HG02623 (cell line): ENCODE data around the gene KCNA10.

ENCODE experiments used
- ATAC-seq: cut with Tn5 transposase; IDR thresholded peaks from one replicate; pipeline ENCODE4 v1.9.1; 2021; ENCODE audit warnings: moderate library complexity; ENCODE audit not compliant: unreplicated experiment

KCNA10 gene

GRCh38 chr1:110501488-110502132 is 17.4 kb downstream of the KCNA10 start:
- no peak for ATAC-seq

DNA sequence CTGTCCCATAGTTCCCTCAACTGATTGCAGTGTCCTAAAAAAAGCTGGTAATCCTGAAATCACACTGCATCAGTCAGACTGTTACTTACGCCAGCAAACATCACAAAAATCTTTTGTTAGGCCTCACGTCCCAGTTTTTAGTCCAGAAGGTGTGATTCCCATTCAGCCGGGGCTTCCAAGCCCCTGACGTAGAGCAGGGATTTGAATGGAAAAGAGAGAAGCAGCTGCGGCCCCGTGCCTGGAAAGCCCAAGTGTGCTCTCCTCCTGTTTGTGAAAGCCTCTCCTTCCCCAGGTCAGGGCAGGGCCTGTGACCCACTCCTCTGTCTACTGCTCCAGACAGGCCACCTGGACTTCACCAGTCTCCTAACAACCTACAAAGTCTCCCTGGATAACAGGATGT is 20.7 kb downstream of the KCNA10 start:
- ATAC-seq: no peak

- no peak for ATAC-seq
These were observed 22.9 kb downstream of the KCNA10 start for GRCh38 chr1:110495926-110496600.

- ATAC-seq: no peak
These were observed 24.2 kb downstream of the KCNA10 start for GRCh38 chr1:110494522-110495406.

DNA sequence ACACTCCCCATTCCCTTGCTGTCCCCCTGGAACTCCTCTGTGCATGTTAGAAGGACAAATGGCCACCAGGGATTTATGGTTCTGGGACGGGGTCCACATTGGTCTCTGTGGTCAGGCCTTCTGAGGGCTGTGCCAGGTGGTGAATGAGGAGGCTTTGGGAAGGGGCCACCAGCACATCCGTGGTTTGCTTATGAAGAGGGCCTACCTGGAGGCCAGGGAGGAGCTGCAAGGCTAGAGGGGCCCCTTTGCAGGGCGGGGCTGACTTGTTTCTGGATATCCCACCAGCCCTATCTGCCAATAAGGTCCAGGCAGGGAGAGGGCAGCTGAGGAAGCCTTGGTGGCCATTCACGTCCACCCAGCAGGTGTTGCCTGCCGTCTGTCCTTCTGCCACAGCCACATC is 24.9 kb downstream of the KCNA10 start:
- ATAC-seq: no peak

GRCh38 chr1:110493059-110493699 is 25.8 kb downstream of the KCNA10 start:
- no peak for ATAC-seq

DNA sequence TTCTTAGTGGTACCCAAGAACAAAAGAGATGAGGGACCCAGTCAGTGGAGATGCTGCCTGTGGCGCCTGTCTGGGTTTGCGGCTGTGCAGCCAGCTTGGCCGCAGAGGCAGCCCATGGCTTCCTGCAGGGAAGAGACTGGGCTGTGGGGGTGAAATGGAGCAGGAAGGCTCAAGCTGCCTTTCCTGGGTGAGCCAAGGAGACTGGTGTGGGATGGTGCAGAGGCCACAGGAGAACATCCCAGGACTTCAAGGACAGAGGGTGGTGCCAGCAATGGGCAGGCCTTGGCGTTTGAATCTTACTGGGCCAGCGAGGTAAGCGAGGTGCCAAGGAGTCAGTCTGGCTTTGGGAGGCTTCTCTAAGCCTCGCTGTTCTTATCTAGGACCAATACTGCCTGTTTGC is 26.4 kb downstream of the KCNA10 start:
- no peak for ATAC-seq

- no peak for ATAC-seq
These were observed 28.1 kb downstream of the KCNA10 start for GRCh38 chr1:110490791-110491451.

GRCh38 chr1:110489973-110490542 is 28.9 kb downstream of the KCNA10 start:
- no peak for ATAC-seq

- no peak for ATAC-seq
These were observed 29.6 kb downstream of the KCNA10 start for GRCh38 chr1:110489406-110489805.

GRCh38 chr1:110488867-110489266 is 30.1 kb downstream of the KCNA10 start:
- no peak for ATAC-seq

DNA sequence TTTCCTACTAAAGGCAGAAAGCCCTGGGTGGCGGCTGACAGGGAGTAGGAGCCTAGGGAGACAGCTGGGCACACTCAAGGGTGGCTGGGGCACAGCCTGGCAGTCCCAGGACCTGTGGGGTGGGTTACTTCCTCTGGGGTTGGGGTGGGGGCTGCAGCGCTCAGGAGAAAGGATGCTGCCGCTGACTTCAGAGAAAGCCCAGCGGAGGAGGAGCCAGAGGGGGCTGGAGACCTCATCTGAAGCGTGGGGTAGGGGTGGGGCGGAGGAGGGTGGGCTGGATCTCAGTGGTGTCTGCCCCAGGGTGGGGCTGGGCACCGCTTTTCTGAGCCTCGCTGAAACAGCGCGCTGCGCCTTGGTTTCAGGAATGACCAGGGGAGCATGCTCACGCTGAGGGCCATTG is 30.8 kb downstream of the KCNA10 start:
- no peak for ATAC-seq

DNA sequence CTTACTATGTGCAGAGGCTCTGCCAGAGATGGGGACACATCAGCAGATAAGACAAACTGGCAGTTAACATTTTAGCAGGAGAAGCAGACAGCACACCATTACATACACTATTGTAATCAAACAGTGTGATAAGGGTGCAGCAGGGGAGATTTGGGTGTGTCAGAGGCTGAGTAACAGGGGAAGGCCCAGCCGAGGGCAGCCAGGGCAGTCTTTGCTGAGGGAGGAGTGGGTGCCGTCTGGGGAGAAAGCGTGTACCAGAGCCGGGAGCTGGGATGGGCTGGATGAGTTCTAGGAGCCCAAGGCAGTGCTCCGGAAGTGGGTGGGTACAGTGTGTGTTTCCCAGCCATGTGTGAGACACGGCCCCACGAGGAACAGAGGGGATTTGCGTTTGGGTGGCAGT is 31.2 kb downstream of the KCNA10 start:
- ATAC-seq: no peak

- ATAC-seq: no peak
These were observed 33.2 kb downstream of the KCNA10 start for GRCh38 chr1:110485725-110486124.

DNA sequence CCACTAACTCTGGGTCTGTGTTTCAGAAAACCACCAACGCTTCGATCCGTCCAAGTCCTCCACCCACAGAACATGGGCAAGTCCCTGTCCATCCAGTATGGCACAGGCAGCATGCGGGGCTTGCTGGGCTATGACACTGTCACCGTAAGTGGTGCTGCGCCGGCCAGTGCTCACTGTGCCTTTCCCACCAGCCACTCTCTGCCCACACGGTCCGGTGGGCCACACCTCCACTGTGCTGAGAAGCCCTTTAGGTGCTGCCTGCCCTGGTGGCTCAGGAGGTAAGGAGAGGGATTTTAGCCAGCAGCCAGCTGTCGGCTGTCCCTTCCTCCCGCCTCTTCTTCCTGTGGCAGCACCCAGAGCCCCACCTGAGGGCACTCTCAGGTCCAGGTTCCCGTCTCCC is 34.2 kb downstream of the KCNA10 start:
- ATAC-seq: no peak

DNA sequence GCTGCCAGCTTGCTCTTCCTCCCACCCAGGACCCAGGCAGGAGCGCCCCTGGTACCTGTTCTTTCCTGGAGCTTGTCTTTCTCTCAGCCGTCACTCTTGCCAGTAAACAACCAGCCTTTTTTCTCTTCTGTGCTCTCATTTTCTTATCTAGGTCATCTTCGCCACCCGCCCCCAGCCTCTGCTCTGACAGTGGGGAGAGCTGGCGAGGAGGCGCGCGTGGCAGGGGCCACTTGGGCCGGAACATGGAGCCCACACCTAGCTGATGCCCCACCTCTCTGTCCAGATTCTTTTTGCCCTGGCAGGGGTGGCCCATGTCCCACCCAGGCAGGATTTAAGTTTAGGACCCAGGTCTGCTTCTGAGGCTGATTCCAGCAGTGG is 35.7 kb downstream of the KCNA10 start:
- no peak for ATAC-seq

GRCh38 chr1:110482662-110483307 is 36.2 kb downstream of the KCNA10 start:
- no peak for ATAC-seq

GRCh38 chr1:110481968-110482623 is 36.9 kb downstream of the KCNA10 start:
- ATAC-seq: no peak

DNA sequence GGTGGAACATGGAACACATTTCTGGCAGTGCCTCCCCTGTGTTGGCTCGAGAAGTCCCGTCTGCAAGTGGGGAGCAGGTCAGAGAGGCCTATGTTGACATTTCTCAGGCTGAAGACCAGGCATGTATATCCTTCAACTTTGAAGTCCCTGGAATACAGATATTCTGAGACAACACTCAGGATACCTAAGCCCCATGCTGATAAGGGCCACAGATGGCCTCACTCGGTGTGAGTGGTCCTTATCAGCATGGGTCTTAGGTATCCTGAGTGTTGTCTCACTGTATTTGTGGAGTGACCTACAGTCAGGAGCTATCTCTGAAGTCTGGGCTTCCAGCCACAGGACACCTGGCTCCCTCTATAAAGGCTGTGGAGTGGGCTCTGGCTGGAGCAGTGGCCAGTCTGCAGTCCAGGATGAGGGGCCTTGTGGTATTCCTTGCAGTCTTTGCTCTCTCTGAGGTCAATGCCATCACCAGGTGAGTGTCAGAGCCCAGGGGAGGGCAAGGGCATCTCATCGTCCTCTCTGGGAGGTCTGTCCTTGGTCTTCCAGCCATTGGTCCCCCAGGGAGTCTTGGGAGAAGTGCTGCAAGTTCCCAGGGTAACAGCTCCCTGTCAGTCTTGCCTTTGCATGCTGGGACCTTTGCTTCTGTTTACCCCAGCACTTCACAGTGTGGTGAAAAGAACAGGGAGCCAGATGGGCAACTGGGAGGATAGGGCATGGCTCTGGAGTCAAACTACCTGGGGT is 38.4 kb downstream of the KCNA10 start:
- no peak for ATAC-seq
